GM21360 (cell line): ENCODE measurements around the gene KAT8.

Experiments used
- ATAC-seq: cut with Tn5 transposase; IDR thresholded peaks from one replicate; pipeline ENCODE4 v1.9.1; 2021; ENCODE audit warnings: mild to moderate bottlenecking, moderate library complexity; ENCODE audit not compliant: unreplicated experiment

Gene KAT8

GRCh38 chr16:31106509-31107464 is 10.7 kb upstream of the KAT8 start:
- ATAC-seq = no peak

- peak; percentile 43 for ATAC-seq
These were observed 10.0 kb upstream of the KAT8 start for GRCh38 chr16:31107465-31107867.

- ATAC-seq = peak; percentile 77
These were observed 9.2 kb upstream of the KAT8 start, which contains the start of gene BCKDK for GRCh38 chr16:31108035-31108793. Gene BCKDK, plus strand, starts transcription at chr16:31108386. Its CDS starts 838 bp downstream, at chr16:31109224.

GRCh38 chr16:31108794-31109558 is 8.5 kb upstream of the KAT8 start:
- ATAC-seq = no peak

GRCh38 chr16:31109622-31110021 is 7.8 kb upstream of the KAT8 start:
- no peak for ATAC-seq

- no peak for ATAC-seq
These were observed 7.1 kb upstream of the KAT8 start for GRCh38 chr16:31110106-31111034.

- no peak for ATAC-seq
These were observed 5.5 kb upstream of the KAT8 start for GRCh38 chr16:31111881-31112466.

GRCh38 chr16:31112711-31113110 is 4.8 kb upstream of the KAT8 start:
- ATAC-seq = no peak

- no peak for ATAC-seq
These were observed 4.0 kb upstream of the KAT8 start for GRCh38 chr16:31113121-31114120.

GRCh38 chr16:31114468-31114867 is 3.0 kb upstream of the KAT8 start:
- ATAC-seq = no peak

- ATAC-seq = no peak
These were observed 1.0 kb downstream of the KAT8 start for GRCh38 chr16:31118223-31119155.

- ATAC-seq = no peak
These were observed 2.7 kb downstream of the KAT8 start for GRCh38 chr16:31120129-31120528.

- no peak for ATAC-seq
These were observed 8.4 kb downstream of the KAT8 start for GRCh38 chr16:31125844-31126243.

GRCh38 chr16:31127182-31127581 is 9.7 kb downstream of the KAT8 start:
- no peak for ATAC-seq

GRCh38 chr16:31128711-31129567 is 11.5 kb downstream of the KAT8 start:
- no peak for ATAC-seq

- ATAC-seq = no peak
These were observed 12.3 kb downstream of the KAT8 start for GRCh38 chr16:31129568-31130335.
